Endothelial cell of umbilical vein (primary cell): ENCODE results near the gene NCAPG2. TPM values are rescaled to one million over a fixed set of nuclear protein-coding genes. Genes with fewer than 3 reads are reported as not detected.
A peak's percentile ranks its signal among the peaks of the same experiment; 100 is the strongest.

ENCODE experiments used
- BruUV-seq: library from RNA; stranded (reverse); fragments of 400-500 nt; replicated peaks from 2 replicates; lab custom pipeline; 2021; lab: Mats Ljungman, UMichigan
- CTCF ChIA-PET: fragments of 300-600, 350-600 bp; sonication (Branson Sonifier 250); formaldehyde crosslinking; loops from one replicate; lab custom pipeline; 2021; ENCODE audit warnings: antibody characterized with exemption, inconsistent platforms; lab: Charles Lee
- POLR2A ChIA-PET: fragments of 300-600, 350-600 bp; sonication (Branson Sonifier 250); formaldehyde crosslinking; loops from one replicate; lab custom pipeline; 2021; ENCODE audit warnings: antibody characterized with exemption, inconsistent platforms; lab: Charles Lee
- DNase-seq: peaks from one replicate; pipeline ENCODE4 v3.0.0-alpha.2; 2011; ENCODE audit warnings: low read depth, low spot score
- FAIRE-seq: peaks from 2 replicates; lab custom pipeline; 2011; peaks lifted over from hg19 to GRCh38; lab: Jason Lieb, UNC
- H2AFZ ChIP-seq: 2 replicates; pipeline ENCODE4 v1.6.0; 2012; ENCODE audit warnings: low read depth, low read length, control low read depth, inconsistent platforms
- H3K27ac ChIP-seq: 2 replicates; pipeline ENCODE4 v1.5.1; 2011; ENCODE audit warnings: low read depth, mild to moderate bottlenecking, control low read depth, low read length, moderate library complexity; ENCODE audit not compliant: insufficient read depth
- H3K27me3 ChIP-seq, 2 experiments: 2 replicates each; pipeline versions ENCODE4 v1.6.0 to v1.6.1; 2011; ENCODE audit warnings: low read length in 2 of 2, mixed read lengths in 1 of 2; ENCODE audit not compliant: control insufficient read depth in 2 of 2, insufficient read depth in 2 of 2
- H3K36me3 ChIP-seq, 2 experiments: 2 replicates in 1 of 2; 3 replicates in 1 of 2; pipeline ENCODE4 v1.5.1; 2011; ENCODE audit warnings: low read length in 2 of 2, mild to moderate bottlenecking in 1 of 2, moderate library complexity in 1 of 2; ENCODE audit not compliant: control insufficient read depth in 2 of 2, insufficient read depth in 2 of 2; ENCODE audit errors: extremely low read depth in 1 of 2
- H3K4me1 ChIP-seq: 3 replicates; pipeline ENCODE4 v1.5.1; 2011; ENCODE audit warnings: mild to moderate bottlenecking, low read length; ENCODE audit not compliant: control insufficient read depth, insufficient read depth; ENCODE audit errors: extremely low read depth
- H3K4me2 ChIP-seq: 2 replicates; pipeline ENCODE4 v1.6.1; 2011; ENCODE audit warnings: low read length, control low read depth, mixed read lengths; ENCODE audit not compliant: insufficient read depth
- H3K4me3 ChIP-seq, 3 experiments: fragments of 200-600 bp in 1 of 3; sonication (generic), shearing (Covaris generic) in 1 of 3; replicated peaks in 1 of 3; 2 replicates each; pipeline ENCODE4 v1.5.1; 2011 to 2016; ENCODE audit warnings: control low read depth in 3 of 3, low read length in 3 of 3, mild to moderate bottlenecking in 2 of 3, inconsistent platforms in 1 of 3, low read depth in 1 of 3, moderate library complexity in 1 of 3; ENCODE audit not compliant: insufficient read depth in 1 of 3
- H3K79me2 ChIP-seq: 2 replicates; pipeline ENCODE4 v1.6.0; 2012; ENCODE audit warnings: low read length, inconsistent platforms; ENCODE audit not compliant: control insufficient read depth, insufficient read depth
- H3K9ac ChIP-seq: replicated peaks from 2 replicates; pipeline ENCODE3; 2011; ENCODE audit warnings: low read length, control low read depth; ENCODE audit not compliant: insufficient read depth; ENCODE audit errors: extremely low read depth
- H3K9me1 ChIP-seq: replicated peaks from 3 replicates; pipeline ENCODE4 v1.6.0; 2011; ENCODE audit warnings: mild to moderate bottlenecking, low read length; ENCODE audit not compliant: control insufficient read depth, insufficient read depth; ENCODE audit errors: extremely low read depth
- H3K9me3 ChIP-seq: replicated peaks from 2 replicates; pipeline ENCODE4 v1.5.1; 2012; ENCODE audit warnings: low read length, inconsistent platforms; ENCODE audit not compliant: control insufficient read depth, insufficient read depth
- H4K20me1 ChIP-seq: replicated peaks from 2 replicates; pipeline ENCODE3; 2011; ENCODE audit warnings: mild to moderate bottlenecking, low read length; ENCODE audit not compliant: control insufficient read depth, insufficient read depth; ENCODE audit errors: extremely low read depth
- EZH2 ChIP-seq: IDR thresholded peaks from 2 replicates; pipeline ENCODE4 v1.6.1; 2012; ENCODE audit warnings: borderline replicate concordance, low read depth, mild to moderate bottlenecking, moderate library complexity, low read length, inconsistent platforms; ENCODE audit not compliant: severe bottlenecking
- FOS ChIP-seq: IDR thresholded peaks from 2 replicates; pipeline ENCODE4 v1.6.1; 2011; ENCODE audit warnings: mild to moderate bottlenecking, low read length, moderate library complexity, borderline replicate concordance; ENCODE audit not compliant: insufficient read depth
- GATA2 ChIP-seq: IDR thresholded peaks from 2 replicates; pipeline ENCODE4 v1.7.0; 2011; ENCODE audit warnings: low read depth, mild to moderate bottlenecking, moderate library complexity, mixed read lengths, low read length; ENCODE audit not compliant: insufficient read length, insufficient read depth
- JUN ChIP-seq: IDR thresholded peaks from 2 replicates; pipeline ENCODE4 v1.6.1; 2011; ENCODE audit warnings: borderline replicate concordance, low read depth; ENCODE audit not compliant: insufficient read length, insufficient read depth
- MYC ChIP-seq: IDR thresholded peaks from one replicate; pipeline ENCODE4 v1.6.1; 2011; ENCODE audit warnings: mild to moderate bottlenecking, low read depth, low read length
- POLR2A ChIP-seq: IDR thresholded peaks from 2 replicates; pipeline ENCODE4 v1.6.1; 2012; ENCODE audit warnings: low read depth, mild to moderate bottlenecking, control low read depth, low read length
- POLR2AphosphoS5 ChIP-seq: IDR thresholded peaks from 2 replicates; pipeline ENCODE4 v1.6.1; 2012; ENCODE audit warnings: low read depth, mild to moderate bottlenecking, control low read depth, low read length, moderate library complexity; ENCODE audit not compliant: insufficient read depth
- dilution Hi-C: fragments of 300-500 bp; cut with MboI; formaldehyde crosslinking; loops from one replicate; pipeline ENCODE4 v1.15.0; 2019; ENCODE audit warnings: low sequenced_read_pairs; ENCODE audit not compliant: extremely low pct_ligation_motif_present
- intact Hi-C: fragments of 100-400 bp; cut with micrococcal nuclease; formaldehyde crosslinking; loops from one replicate; pipeline ENCODE4 v1.10.0; 2022
- polyA plus RNA-seq, 4 experiments: library from polyadenylated mRNA; depleted of rRNA in 3 of 4; stranded (reverse) in 3 of 4; unstranded in 1 of 4; fragments of >200 nt; gene quantifications; 2 replicates each; pipeline versions ENCODE4 v1.2.1 to v1.2.3, GENCODE V29; 2011 to 2012; ENCODE audit warnings: missing spikeins in 1 of 4
- total RNA-seq: library from RNA; stranded (reverse); gene quantifications from 2 replicates; pipeline ENCODE4 v1.2.3, GENCODE V29; 2021
- TF ChIP-seq, protein P1 (sequence below): IDR thresholded peaks from 2 replicates; pipeline ENCODE4 v1.6.1; 2011; ENCODE audit not compliant: insufficient read depth, insufficient read length
- TF ChIP-seq, protein P2 (sequence below), 2 donors: IDR thresholded peaks; 1 replicate in 1 of 2; 2 replicates in 1 of 2; pipeline ENCODE4 v1.5.1; 2011; ENCODE audit warnings: low read length in 2 of 2, mild to moderate bottlenecking in 2 of 2, moderate library complexity in 2 of 2, control low read depth in 1 of 2, inconsistent platforms in 1 of 2, low read depth in 1 of 2; ENCODE audit not compliant: insufficient read depth in 1 of 2; ENCODE audit errors: extremely low read depth in 1 of 2

NCAPG2 gene
- total and polyA plus RNA-seq, 2 donors (not counting 3 experiments of a cell fraction or from before 2014, with no cell fraction given): 19.2 to 62.3 TPM

DNA sequence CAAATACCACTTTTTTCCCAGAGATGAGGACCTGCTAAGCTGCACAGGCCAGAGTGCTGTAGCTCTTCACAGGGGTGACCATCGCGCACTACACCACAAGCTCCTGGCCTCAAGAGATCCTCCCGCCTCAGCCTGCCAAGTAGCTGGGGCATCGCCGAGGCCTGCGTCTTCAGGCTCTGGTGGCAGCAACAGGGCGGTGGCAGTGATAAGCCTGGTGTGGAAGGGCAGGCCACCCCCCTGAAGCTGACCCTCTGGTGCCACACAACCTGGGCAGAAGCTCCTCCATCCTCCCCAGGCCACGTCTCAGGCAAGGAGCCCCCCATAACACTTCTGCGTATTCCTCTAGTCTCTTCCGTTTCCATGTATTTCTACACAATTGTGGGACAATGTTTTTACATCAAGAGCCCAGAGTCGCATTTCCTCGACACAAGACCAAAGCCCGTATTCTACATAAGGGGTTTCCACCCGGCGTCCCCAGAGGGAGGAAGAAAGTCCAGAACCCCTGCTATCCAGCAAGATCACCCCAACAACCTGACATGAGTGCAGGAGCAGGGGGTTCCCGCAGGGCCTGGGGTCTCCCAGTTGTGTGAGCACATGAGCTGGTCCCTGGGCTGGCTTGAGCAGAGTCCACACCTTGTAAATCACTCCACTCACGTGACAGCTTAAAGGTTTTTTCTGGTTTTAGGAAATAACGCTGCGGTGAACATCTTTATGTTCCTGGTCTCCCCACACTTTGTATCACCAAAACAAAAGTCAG, 37.6 kb upstream of the NCAPG2 start:
- H3K27me3 ChIP-seq: no peaks in the 10 kb centered on the region
- DNase-seq: no peak
- TF ChIP-seq MYC (no peak), EZH2 (no peak), POLR2A (no peak), FOS (no peak), JUN (no peak)
- TF ChIP-seq, protein P1, sequence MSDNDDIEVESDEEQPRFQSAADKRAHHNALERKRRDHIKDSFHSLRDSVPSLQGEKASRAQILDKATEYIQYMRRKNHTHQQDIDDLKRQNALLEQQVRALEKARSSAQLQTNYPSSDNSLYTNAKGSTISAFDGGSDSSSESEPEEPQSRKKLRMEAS: no peak
- no peak overlapping the region for H3K9ac ChIP-seq
- H3K9me3 ChIP-seq: no peaks in the 10 kb centered on the region
- no peak overlapping the region for H3K27ac ChIP-seq
- no peak overlapping the region for H2AFZ ChIP-seq
- dilution Hi-C loops (no loop called here), intact Hi-C loops (no loop called here)
- no peaks in the 10 kb centered on the region for H4K20me1 ChIP-seq
- peaks cover 22% of the 10 kb centered on the region for H3K4me1 ChIP-seq
- CTCF ChIA-PET: interaction anchor here (0.8 to 4.3 kb wide), 5 partner anchors 28 to 235 kb away, joined by 4 to 39 read pairs (median 9); partner anchors contain the start of gene NCAPG2
- no peaks in the 10 kb centered on the region for H3K79me2 ChIP-seq
- POLR2A ChIA-PET: interaction anchor here (2.4 kb wide), 1 partner anchor 37 kb away, joined by 12 read pairs; the partner anchor contains the start of gene NCAPG2
- no peak overlapping the region for H3K4me2 ChIP-seq
- FAIRE-seq: no peak
- BruUV-seq: no TSS peak
- H3K4me3 ChIP-seq: no peak overlapping the region
- peaks cover 0 to 12% of the 10 kb centered on the region in 2 experiments for H3K36me3 ChIP-seq
- no peaks in the 10 kb centered on the region for H3K9me1 ChIP-seq

DNA sequence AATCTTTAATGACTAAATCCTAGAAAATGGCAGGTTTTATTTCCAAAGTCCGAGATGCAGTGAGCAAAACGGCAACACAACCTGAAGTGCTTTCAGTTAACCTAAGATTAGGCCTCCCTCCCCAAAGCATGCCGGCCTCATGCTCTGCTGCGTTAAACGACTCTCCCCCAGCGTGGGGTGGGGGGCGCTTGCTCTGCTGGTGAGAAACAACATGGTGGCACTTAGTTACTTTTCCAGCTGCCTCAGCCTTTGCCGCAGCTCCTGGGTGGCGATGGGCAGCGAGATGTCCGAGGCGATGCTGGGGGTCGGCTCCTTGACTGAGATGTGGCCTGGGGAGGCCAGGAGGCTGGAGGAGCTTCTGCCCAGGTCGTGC, 36.7 kb upstream of the NCAPG2 start:
- peak overlapping the region; percentile 69 for H3K27ac ChIP-seq
- no TSS peak for BruUV-seq
- H3K4me3 ChIP-seq: no peak overlapping the region
- no peaks in the 10 kb centered on the region for H3K79me2 ChIP-seq
- H3K9me1 ChIP-seq: no peaks in the 10 kb centered on the region
- H3K4me1 ChIP-seq: peaks cover 22% of the 10 kb centered on the region
- H3K9me3 ChIP-seq: no peaks in the 10 kb centered on the region
- ChIA-PET POLR2A (interaction anchor here (2.4 kb wide), 1 partner anchor 37 kb away, joined by 12 read pairs; the partner anchor contains the start of gene NCAPG2), CTCF (interaction anchor here (0.9 to 4.3 kb wide), 12 partner anchors 12 to 235 kb away, joined by 3 to 39 read pairs (median 6); partner anchors contain the start of genes ESYT2 and NCAPG2)
- no peak overlapping the region for H3K9ac ChIP-seq
- H4K20me1 ChIP-seq: no peaks in the 10 kb centered on the region
- H3K27me3 ChIP-seq: no peaks in the 10 kb centered on the region
- intact Hi-C loops (loop anchor here (1.0 to 2.0 kb wide), 5 partner anchors 37 to 124 kb away; partner anchors contain the start of genes DYNC2I1, ESYT2 and NCAPG2), dilution Hi-C loops (no loop called here)
- H3K4me2 ChIP-seq: peak overlapping the region; percentile 1
- FAIRE-seq (no peak), DNase-seq (no peak)
- TF ChIP-seq EZH2 (no peak), JUN (no peak), FOS (no peak), MYC (no peak), POLR2A (no peak), POLR2AphosphoS5 (no peak), GATA2 (no peak)
- TF ChIP-seq, protein P2, sequence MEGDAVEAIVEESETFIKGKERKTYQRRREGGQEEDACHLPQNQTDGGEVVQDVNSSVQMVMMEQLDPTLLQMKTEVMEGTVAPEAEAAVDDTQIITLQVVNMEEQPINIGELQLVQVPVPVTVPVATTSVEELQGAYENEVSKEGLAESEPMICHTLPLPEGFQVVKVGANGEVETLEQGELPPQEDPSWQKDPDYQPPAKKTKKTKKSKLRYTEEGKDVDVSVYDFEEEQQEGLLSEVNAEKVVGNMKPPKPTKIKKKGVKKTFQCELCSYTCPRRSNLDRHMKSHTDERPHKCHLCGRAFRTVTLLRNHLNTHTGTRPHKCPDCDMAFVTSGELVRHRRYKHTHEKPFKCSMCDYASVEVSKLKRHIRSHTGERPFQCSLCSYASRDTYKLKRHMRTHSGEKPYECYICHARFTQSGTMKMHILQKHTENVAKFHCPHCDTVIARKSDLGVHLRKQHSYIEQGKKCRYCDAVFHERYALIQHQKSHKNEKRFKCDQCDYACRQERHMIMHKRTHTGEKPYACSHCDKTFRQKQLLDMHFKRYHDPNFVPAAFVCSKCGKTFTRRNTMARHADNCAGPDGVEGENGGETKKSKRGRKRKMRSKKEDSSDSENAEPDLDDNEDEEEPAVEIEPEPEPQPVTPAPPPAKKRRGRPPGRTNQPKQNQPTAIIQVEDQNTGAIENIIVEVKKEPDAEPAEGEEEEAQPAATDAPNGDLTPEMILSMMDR (IDR thresholded peaks at IDR 0.05; ENCODE audit: extremely low read depth in 1 of 2, insufficient read depth in 1 of 2, low read depth in 1 of 2, low read length in 2 of 2): no peak
- TF ChIP-seq, protein P1: no peak
- H2AFZ ChIP-seq: no peak overlapping the region
- peaks cover 0 to 17% of the 10 kb centered on the region in 2 experiments for H3K36me3 ChIP-seq
